Aorta (tissue), 5 donors: ENCODE results near the gene SNX2. TPM values are rescaled to one million over a fixed set of nuclear protein-coding genes. Genes with fewer than 3 reads are reported as not detected.

Experiments
- ATAC-seq: fragments of 200-7000 bp; cut with Tn5 transposase; one replicate; pipeline ENCODE4 v1.9.1; 2022; ENCODE audit warnings: moderate library complexity; ENCODE audit not compliant: low FRiP score
- DNase-seq, 2 donors: peaks; one replicate each; pipeline ENCODE4 v3.0.0-alpha.2; 2020
- H3K27ac ChIP-seq, 2 donors: one replicate each; pipeline ENCODE4 v1.5.1; 2013; ENCODE audit warnings: low read length in 2 of 2, mild to moderate bottlenecking in 2 of 2, moderate library complexity in 2 of 2, control low read depth in 1 of 2, inconsistent platforms in 1 of 2, low read depth in 1 of 2
- H3K27me3 ChIP-seq, 2 donors: one replicate each; pipeline ENCODE4 v1.6.1; 2013; ENCODE audit warnings: control low read depth in 1 of 2, low read length in 1 of 2, mild to moderate bottlenecking in 1 of 2, moderate library complexity in 1 of 2; ENCODE audit not compliant: insufficient read depth in 2 of 2, control insufficient read depth in 1 of 2
- H3K36me3 ChIP-seq, 2 donors: one replicate each; pipeline ENCODE4 v1.6.1; 2013; ENCODE audit warnings: control low read depth in 1 of 2, low read length in 1 of 2, mild to moderate bottlenecking in 1 of 2; ENCODE audit not compliant: insufficient read depth in 2 of 2, control insufficient read depth in 1 of 2
- H3K4me1 ChIP-seq, 2 donors: one replicate each; pipeline ENCODE4 v1.6.1; 2013; ENCODE audit warnings: low read length in 2 of 2, control low read depth in 1 of 2, mild to moderate bottlenecking in 1 of 2, moderate library complexity in 1 of 2; ENCODE audit not compliant: insufficient read depth in 2 of 2, control insufficient read depth in 1 of 2
- H3K4me3 ChIP-seq, 2 donors: one replicate each; pipeline ENCODE4 v1.5.1; 2013; ENCODE audit warnings: low read length in 2 of 2, control low read depth in 1 of 2, mild to moderate bottlenecking in 1 of 2
- H3K9me3 ChIP-seq: one replicate; pipeline ENCODE4 v1.6.1; 2013; ENCODE audit warnings: mild to moderate bottlenecking, low read length; ENCODE audit not compliant: control insufficient read depth
- WGBS, 2 donors: extraction: QIAGEN DNeasy Blood & Tissue Kit; methylation state at CpG; one replicate each; pipeline ENCODE4 v1.1.7; 2013; 5-methylcytosine and 5-hydroxymethylcytosine counted together
- intact Hi-C, 2 donors: fragments of 100-400 bp; cut with DNase I; formaldehyde crosslinking; loops; one replicate each; pipeline versions ENCODE4 v1.14.2 to v1.15.0; 2022
- polyA plus RNA-seq, 2 donors: library from polyadenylated mRNA; stranded (reverse); fragments of 200-250 nt; gene quantifications; one replicate each; pipeline ENCODE4 v1.2.3, GENCODE V29; 2013
- total RNA-seq, 2 donors: library from RNA; stranded (reverse); fragmentation: NEBNext Ultra II Directional; extraction: Animal tissue kit (Norgen Biotek cat#: 25700); gene quantifications; one replicate each; pipeline ENCODE4 v1.2.1, GENCODE V29; 2021
- donor health status: healthy with polysubstance abuse.
- donor health status: Bipolar disorder and iron deficiency.
- donor health status: DM: no; HTN: no; CAD: no.
- donor health status: DM: no; HTN: no; CAD: no.
- donor health status: DM: yes; HTN: yes; CAD: no.

The SNX2 gene
- total and polyA plus RNA-seq, 4 donors: 43.3 to 93.8 (median 67.9) TPM

DNA sequence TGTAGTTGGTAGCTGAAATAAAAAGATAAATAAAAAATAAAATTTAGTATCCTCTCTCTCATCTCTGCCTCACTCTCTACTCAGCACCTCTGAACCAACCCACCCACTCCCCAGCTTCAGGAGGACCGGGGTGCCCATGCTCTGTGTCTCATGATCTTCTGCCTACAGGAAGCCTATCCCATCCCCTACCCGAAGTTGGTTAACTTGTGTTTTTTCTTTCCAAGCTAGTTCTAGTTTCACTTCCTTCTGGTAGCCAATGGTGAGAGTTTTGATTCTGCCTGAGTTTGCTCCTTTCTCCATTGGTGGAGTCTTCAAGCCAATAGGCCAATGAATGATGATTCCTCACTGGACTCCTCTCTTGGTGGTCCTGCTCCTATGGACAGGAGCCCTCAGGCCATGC is 102.6 kb downstream of the SNX2 start:
- DNase-seq: no peak
- intact Hi-C loops: no loop called here
- H3K4me1 ChIP-seq: no peaks in the 10 kb centered on the region
- H3K27me3 ChIP-seq: no peaks in the 10 kb centered on the region
- 88 to 98% methylated on average over 2 of the region's 2 CpGs for WGBS, 2 donors
- H3K36me3 ChIP-seq: no peaks in the 10 kb centered on the region
- no peak overlapping the region for H3K27ac ChIP-seq
- no peaks in the 10 kb centered on the region for H3K9me3 ChIP-seq
- H3K4me3 ChIP-seq: no peak overlapping the region
- ATAC-seq: no peak

DNA sequence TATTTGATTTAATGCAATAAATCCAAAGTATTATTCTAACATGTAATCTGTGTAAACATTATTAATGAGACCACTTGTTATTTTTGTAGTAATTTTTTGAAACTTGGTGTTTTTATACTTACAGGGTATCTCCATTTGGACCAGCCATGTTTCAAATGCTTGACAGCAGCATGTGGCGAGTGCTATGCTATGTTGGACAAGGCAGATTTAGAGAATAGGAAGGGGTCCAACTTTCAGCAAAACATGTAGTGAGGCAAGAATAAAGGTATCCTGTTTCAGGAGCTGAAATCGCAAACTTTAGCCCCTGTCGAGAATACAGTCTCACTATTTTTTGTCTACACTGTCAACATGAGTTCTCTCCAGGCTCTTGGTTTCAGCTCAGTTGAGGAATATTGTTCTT is 104.2 kb downstream of the SNX2 start:
- no peak for ATAC-seq
- Histone ChIP-seq H3K27me3 (no peaks in the 10 kb centered on the region), H3K27ac (no peak overlapping the region), H3K4me3 (no peak overlapping the region), H3K9me3 (no peaks in the 10 kb centered on the region), H3K4me1 (no peaks in the 10 kb centered on the region), H3K36me3 (no peaks in the 10 kb centered on the region)
- DNase-seq: no peak
- WGBS, 2 donors: 68 to 83% methylated on average over 3 of the region's 3 CpGs
- intact Hi-C loops: no loop called here

Other genes with a start within 250 kb of the SNX2 start
- 10 to 100 TPM; 20.6 to 21.0 TPM for gene SNX24, start 70.5 kb downstream of the SNX2 start, total RNA-seq
- gene SNX24, start 70.5 kb downstream of the SNX2 start, polyA plus RNA-seq: 10 to 100 TPM; 12.0 to 13.3 TPM